HFFc6 (cell line): ENCODE results near the gene SPATA16. TPM values are rescaled to one million over a fixed set of nuclear protein-coding genes. Genes with fewer than 3 reads are reported as not detected.

Experiments
- DNase-seq: peaks from one replicate; pipeline ENCODE4 v3.0.0-alpha.2; 2018
- H3K27ac Mint-ChIP-seq: 2 replicates; pipeline ENCODE4 v1.8.0; 2020; ENCODE audit warnings: mild to moderate bottlenecking, mixed read lengths
- H3K27me3 Mint-ChIP-seq: 2 replicates; pipeline ENCODE4 v1.8.0; 2021; ENCODE audit warnings: mild to moderate bottlenecking, moderate library complexity, mixed read lengths; ENCODE audit not compliant: insufficient read depth
- H3K36me3 Mint-ChIP-seq: 2 replicates; pipeline ENCODE4 v1.8.0; 2021; ENCODE audit warnings: low read depth, mixed read lengths
- H3K4me1 Mint-ChIP-seq: 2 replicates; pipeline ENCODE4 v1.8.0; 2020; ENCODE audit warnings: low read depth, mixed read lengths
- H3K4me3 Mint-ChIP-seq: 2 replicates; pipeline ENCODE4 v1.8.0; 2020; ENCODE audit warnings: mild to moderate bottlenecking, moderate library complexity, mixed read lengths
- H3K9me3 Mint-ChIP-seq: 2 replicates; pipeline ENCODE4 v1.8.0; 2020; ENCODE audit warnings: mild to moderate bottlenecking, mixed read lengths
- CTCF ChIP-seq: fragments of 200-600 bp; sonication (generic); IDR thresholded peaks from 2 replicates; pipeline ENCODE4 v1.5.0; 2021; ENCODE audit warnings: antibody characterized with exemption, mild to moderate bottlenecking
- total RNA-seq, 6 experiments: library from RNA; stranded (reverse); fragmentation: NEBNext Ultra II Directional; extraction: Animal tissue kit (Norgen Biotek cat#: 25700); gene quantifications; 2 replicates in 1 of 6; 3 replicates in 5 of 6; pipeline ENCODE4 v1.2.3, GENCODE V29; 2021

SPATA16 gene
- total RNA-seq, 6 experiments from 2014 or later = not detected

GRCh38 chr3:172951511-172951910 lies 189.5 kb downstream of the SPATA16 start:
- Mint-ChIP-seq H3K9me3 (peaks cover 6% of the 10 kb centered on the region; the same call in 1 of the 2 replicates), H3K27ac (no peak overlapping the region), H3K36me3 (no peaks in the 10 kb centered on the region), H3K27me3 (no peaks in the 10 kb centered on the region; the same call in 1 of the 2 replicates), H3K4me3 (no peak overlapping the region), H3K4me1 (no peaks in the 10 kb centered on the region)
- DNase-seq = no peak
- no peak for TF ChIP-seq CTCF

GRCh38 chr3:172946061-172946460 lies 195.0 kb downstream of the SPATA16 start:
- Mint-ChIP-seq H3K27ac (no peak overlapping the region), H3K36me3 (no peaks in the 10 kb centered on the region), H3K4me1 (no peaks in the 10 kb centered on the region), H3K4me3 (no peak overlapping the region), H3K27me3 (peaks cover 2% of the 10 kb centered on the region; the same call in 1 of the 2 replicates), H3K9me3 (peaks cover 20% of the 10 kb centered on the region; the same call in 1 of the 2 replicates)
- TF ChIP-seq CTCF = no peak
- DNase-seq = no peak

GRCh38 chr3:172939651-172940293 lies 201.3 kb downstream of the SPATA16 start:
- no peak for DNase-seq

GRCh38 chr3:172938788-172939187 lies 202.2 kb downstream of the SPATA16 start:
- DNase-seq = no peak
- H3K36me3 Mint-ChIP-seq = no peaks in the 10 kb centered on the region
- no peak for TF ChIP-seq CTCF
- H3K9me3 Mint-ChIP-seq = peaks cover 5% of the 10 kb centered on the region; the same call in 1 of the 2 replicates
- peaks cover 16% of the 10 kb centered on the region; the same call in 1 of the 2 replicates for H3K4me1 Mint-ChIP-seq
- H3K27ac Mint-ChIP-seq = no peak overlapping the region
- H3K27me3 Mint-ChIP-seq = no peaks in the 10 kb centered on the region
- H3K4me3 Mint-ChIP-seq = no peak overlapping the region

More at GRCh38 chr3:172939651-172940293, 201.3 kb downstream of the SPATA16 start:
- H3K36me3 Mint-ChIP-seq = no peaks in the 10 kb centered on the region
- no peak overlapping the region for H3K4me3 Mint-ChIP-seq
- H3K4me1 Mint-ChIP-seq = peaks cover 16% of the 10 kb centered on the region; the same call in 1 of the 2 replicates
- H3K9me3 Mint-ChIP-seq = peaks cover 5% of the 10 kb centered on the region; the same call in 1 of the 2 replicates
- no peak overlapping the region for H3K27ac Mint-ChIP-seq
- no peak for TF ChIP-seq CTCF
- no peaks in the 10 kb centered on the region for H3K27me3 Mint-ChIP-seq

- Mint-ChIP-seq H3K4me3 (no peak overlapping the region; the same call in 1 of the 2 replicates), H3K36me3 (no peaks in the 10 kb centered on the region), H3K27ac (no peak overlapping the region), H3K4me1 (no peaks in the 10 kb centered on the region), H3K27me3 (no peaks in the 10 kb centered on the region; the same call in 1 of the 2 replicates), H3K9me3 (peaks cover under 1% of the 10 kb centered on the region; the same call in 1 of the 2 replicates)
- TF ChIP-seq CTCF = no peak
- DNase-seq = no peak
Measured at GRCh38 chr3:172931746-172932285, 209.2 kb downstream of the SPATA16 start.
